ENCODE results near the gene MYADML2.

MYADML2 gene

GRCh38 chr17:81905424-81905875, 41.6 kb downstream of the MYADML2 start:
- DNase-seq (ENCODE audit: low read depth), result no peak
- H3K4me3 ChIP-seq (ENCODE audit: low read depth, low read length), result no peak overlapping the region
- TF ChIP-seq CTCF (IDR thresholded peaks at IDR 0.05; ENCODE audit: low read depth, low read length, missing control alignments), result no peak

GRCh38 chr17:81904600-81905423, 42.2 kb downstream of the MYADML2 start:
- no peak overlapping the region for H3K4me3 ChIP-seq (ENCODE audit: low read depth, low read length)
- TF ChIP-seq CTCF (IDR thresholded peaks at IDR 0.05; ENCODE audit: low read depth, low read length, missing control alignments), result no peak
- no peak for DNase-seq (ENCODE audit: low read depth)

- no peak overlapping the region for H3K4me3 ChIP-seq (ENCODE audit: low read depth, low read length)
- DNase-seq (ENCODE audit: low read depth), result no peak
- TF ChIP-seq CTCF (IDR thresholded peaks at IDR 0.05; ENCODE audit: low read depth, low read length, missing control alignments), result no peak
Observed at GRCh38 chr17:81903896-81904599, 43.0 kb downstream of the MYADML2 start.

- TF ChIP-seq CTCF (IDR thresholded peaks at IDR 0.05; ENCODE audit: low read depth, low read length, missing control alignments), result no peak
- no peak for DNase-seq (ENCODE audit: low read depth)
- H3K4me3 ChIP-seq (ENCODE audit: low read depth, low read length), result no peak overlapping the region
Observed at GRCh38 chr17:81903415-81903831, 43.6 kb downstream of the MYADML2 start.

GRCh38 chr17:81902653-81903414, 44.2 kb downstream of the MYADML2 start:
- no peak overlapping the region for H3K4me3 ChIP-seq (ENCODE audit: low read depth, low read length)
- TF ChIP-seq CTCF (IDR thresholded peaks at IDR 0.05; ENCODE audit: low read depth, low read length, missing control alignments), result no peak
- DNase-seq (ENCODE audit: low read depth), result no peak

GRCh38 chr17:81902023-81902652, 44.9 kb downstream of the MYADML2 start, which contains the start of gene NPB:
Gene NPB, plus strand, starts transcription at chr17:81902238. Its CDS starts 40 bp downstream, at chr17:81902278.
- DNase-seq (ENCODE audit: low read depth), result no peak
- H3K4me3 ChIP-seq (ENCODE audit: low read depth, low read length), result no peak within 1 kb of the TSS
- no peak for TF ChIP-seq CTCF (IDR thresholded peaks at IDR 0.05; ENCODE audit: low read depth, low read length, missing control alignments)
